GM12891 (cell line): ENCODE data around the gene PIGQ.

Experiments
- POLR2AphosphoS5 ChIP-seq: IDR thresholded peaks from 2 replicates; pipeline ENCODE4 v1.6.1; 2011; ENCODE audit warnings: low read depth, low read length, control low read depth
- SPI1 ChIP-seq: IDR thresholded peaks from 2 replicates; pipeline ENCODE4 v1.6.1; 2011; ENCODE audit warnings: low read depth, low read length, control low read depth
- TAF1 ChIP-seq: IDR thresholded peaks from 2 replicates; pipeline ENCODE4 v1.6.1; 2011; ENCODE audit warnings: low read depth, low read length, control low read depth

- no peak for TF ChIP-seq POLR2AphosphoS5
- TF ChIP-seq SPI1, result no peak
- TF ChIP-seq TAF1, result no peak
Observed at GRCh38 chr16:628321-629061, 58.7 kb downstream of the PIGQ start.
